T-helper 2 cell treated with Interferon-gamma antibody and Interleukin-4, amounts not matched to agents 100 ng/mL and 5 ng/mL, for 36 hours (primary cell): ENCODE measurements around the gene DNAL1. TPM values are rescaled to one million over a fixed set of nuclear protein-coding genes. Genes with fewer than 3 reads are reported as not detected.
"Not testable (repeated sequence)": the region's sequence is repeated elsewhere in the genome, so short reads cannot be mapped to it uniquely, and the experiment has no call there.

ENCODE experiments used
- intact Hi-C: fragments of 100-400 bp; cut with micrococcal nuclease; formaldehyde crosslinking; loops from one replicate; pipeline ENCODE4 v1.15.1; 2023
- total RNA-seq: library from RNA; stranded (reverse); gene quantifications from 2 replicates; pipeline ENCODE4 v1.2.3, GENCODE V29; 2022

The DNAL1 gene
- total RNA-seq, 1 donor from 2014 or later, result 4.7 TPM

GRCh38 chr14:73637830-73638229 lies 7.0 kb upstream of the DNAL1 start:
- intact Hi-C loops, result no loop called here

GRCh38 chr14:73640796-73641365 lies 3.9 kb upstream of the DNAL1 start:
- intact Hi-C loops, result loop anchor here (10.0 kb wide), 1 partner anchor 66 kb away; no protein-coding TSS in a partner anchor

GRCh38 chr14:73645248-73645610 lies 443 bp downstream of the DNAL1 start:
- intact Hi-C loops, result loop anchor here (1.0 to 10.0 kb wide), 2 partner anchors 69 to 70 kb away; partner anchors contain the start of gene PNMA1

GRCh38 chr14:73651005-73651404 lies 6.2 kb downstream of the DNAL1 start:
- intact Hi-C loops, result no loop called here

GRCh38 chr14:73655851-73656250 lies 11.1 kb downstream of the DNAL1 start:
- intact Hi-C loops, result no loop called here

- intact Hi-C loops, result not testable (repeated sequence)
Measured at GRCh38 chr14:73659202-73659601, 14.4 kb downstream of the DNAL1 start.

GRCh38 chr14:73660511-73660910 lies 15.7 kb downstream of the DNAL1 start:
- intact Hi-C loops, result no loop called here

- intact Hi-C loops, result no loop called here
Measured at GRCh38 chr14:73661872-73662271, 17.1 kb downstream of the DNAL1 start.

- intact Hi-C loops, result no loop called here
Measured at GRCh38 chr14:73662487-73662943, 17.7 kb downstream of the DNAL1 start.

GRCh38 chr14:73663548-73664212 lies 18.9 kb downstream of the DNAL1 start:
- intact Hi-C loops, result no loop called here

GRCh38 chr14:73665130-73665529 lies 20.3 kb downstream of the DNAL1 start:
- intact Hi-C loops, result no loop called here

- intact Hi-C loops, result no loop called here
Measured at GRCh38 chr14:73666583-73666982, 21.8 kb downstream of the DNAL1 start.

GRCh38 chr14:73667854-73668253 lies 23.1 kb downstream of the DNAL1 start:
- intact Hi-C loops, result no loop called here

GRCh38 chr14:73674986-73675385 lies 30.2 kb downstream of the DNAL1 start:
- intact Hi-C loops, result no loop called here

GRCh38 chr14:73678698-73679097 lies 33.9 kb downstream of the DNAL1 start:
- intact Hi-C loops, result no loop called here

GRCh38 chr14:73680821-73681220 lies 36.0 kb downstream of the DNAL1 start:
- intact Hi-C loops, result no loop called here

GRCh38 chr14:73684627-73685026 lies 39.8 kb downstream of the DNAL1 start:
- intact Hi-C loops, result no loop called here

GRCh38 chr14:73685328-73685727 lies 40.5 kb downstream of the DNAL1 start:
- intact Hi-C loops, result no loop called here

GRCh38 chr14:73686901-73687300 lies 42.1 kb downstream of the DNAL1 start:
- intact Hi-C loops, result no loop called here

- intact Hi-C loops, result no loop called here
Measured at GRCh38 chr14:73694083-73694482, 49.3 kb downstream of the DNAL1 start.

- intact Hi-C loops, result no loop called here
Measured at GRCh38 chr14:73695082-73695481, 50.3 kb downstream of the DNAL1 start.

GRCh38 chr14:73695997-73696396 lies 51.2 kb downstream of the DNAL1 start:
- intact Hi-C loops, result no loop called here
